ENCODE measurements around the gene PROS1.

GRCh38 chr3:94001827-94002495 lies 28.3 kb upstream of the PROS1 start:
- TF ChIP-seq GATA3 (IDR thresholded peaks at IDR 0.05; ENCODE audit: low read depth, low read length) (no peak), GATA2 (IDR thresholded peaks at IDR 0.05; ENCODE audit: low read depth, low read length) (no peak)
